B cell (primary cell): Measurements from ENCODE around the gene PLIN4. TPM values are rescaled to one million over a fixed set of nuclear protein-coding genes. Genes with fewer than 3 reads are reported as not detected.

Experiments
- ATAC-seq: fragments of 200-7000 bp; cut with Tn5 transposase; one replicate; pipeline ENCODE4 v1.10.0; 2021; ENCODE audit warnings: low read depth, mild to moderate bottlenecking, moderate number of reproducible peaks, moderate library complexity
- CTCF ChIA-PET: fragments of 350-600 bp; sonication (Branson Sonifier 250); formaldehyde crosslinking; loops from one replicate; lab custom pipeline; 2021; ENCODE audit warnings: antibody characterized with exemption, inconsistent platforms; lab: Charles Lee
- POLR2A ChIA-PET: fragments of 350-600 bp; sonication (Branson Sonifier 250); formaldehyde crosslinking; loops from one replicate; lab custom pipeline; 2021; ENCODE audit warnings: antibody characterized with exemption; lab: Charles Lee
- DNase-seq: peaks from one replicate; pipeline ENCODE4 v3.0.0; 2013
- H2AFZ ChIP-seq: 2 replicates; pipeline ENCODE4 v1.6.1; 2012; ENCODE audit warnings: mild to moderate bottlenecking, low read depth, low read length; ENCODE audit not compliant: insufficient read depth, poor library complexity, severe bottlenecking
- H3K27ac ChIP-seq, 2 donors: 1 replicate in 1 of 2; 2 replicates in 1 of 2; pipeline ENCODE4 v1.5.1; 2012 to 2013; ENCODE audit warnings: low read length in 2 of 2, mild to moderate bottlenecking in 2 of 2, moderate library complexity in 1 of 2
- H3K27me3 ChIP-seq, 4 experiments: fragments of 200-600 bp in 1 of 4; sonication (generic) in 1 of 4; replicated peaks in 1 of 4; 1 replicate in 2 of 4; 2 replicates in 2 of 4; pipeline versions ENCODE4 v1.6.1 to v1.7.0; 2013 to 2016; ENCODE audit warnings: low read length in 3 of 4, mild to moderate bottlenecking in 2 of 4, mixed read lengths in 1 of 4, moderate library complexity in 1 of 4; ENCODE audit not compliant: insufficient read depth in 4 of 4, control insufficient read depth in 3 of 4; ENCODE audit errors: control extremely low read depth in 1 of 4
- H3K36me3 ChIP-seq, 2 experiments: replicated peaks in 1 of 2; 1 replicate in 1 of 2; 2 replicates in 1 of 2; pipeline versions ENCODE4 v1.6.1 to v1.7.1; 2013; ENCODE audit warnings: low read length in 1 of 2; ENCODE audit not compliant: insufficient read depth in 2 of 2, control insufficient read depth in 1 of 2; ENCODE audit errors: control extremely low read depth in 1 of 2, extremely low read depth in 1 of 2
- H3K4me1 ChIP-seq, 2 donors: fragments of 200-600 bp in 1 of 2; sonication (generic) in 1 of 2; 1 replicate in 1 of 2; 2 replicates in 1 of 2; pipeline versions ENCODE4 v1.5.1 to v1.6.1; 2013 to 2017; ENCODE audit warnings: low read length in 2 of 2; ENCODE audit not compliant: control insufficient read depth in 2 of 2, insufficient read depth in 2 of 2
- H3K4me2 ChIP-seq: replicated peaks from 2 replicates; pipeline ENCODE3; 2012; ENCODE audit warnings: mild to moderate bottlenecking, low read depth, low read length; ENCODE audit not compliant: poor library complexity, severe bottlenecking
- H3K4me3 ChIP-seq, 5 experiments: fragments of 200-600 bp in 1 of 5; sonication (generic) in 1 of 5; 1 replicate in 3 of 5; 2 replicates in 2 of 5; pipeline versions ENCODE4 v1.5.1 to v1.7.0; 2011 to 2016; ENCODE audit warnings: low read length in 4 of 5, mild to moderate bottlenecking in 4 of 5, low read depth in 2 of 5, control low read depth in 1 of 5, moderate library complexity in 1 of 5; ENCODE audit not compliant: insufficient read depth in 1 of 5; ENCODE audit errors: control extremely low read depth in 1 of 5, extremely low read depth in 1 of 5
- H3K79me2 ChIP-seq: fragments of 200-600 bp; sonication (generic); one replicate; pipeline ENCODE4 v1.6.0; 2016; ENCODE audit warnings: low read length; ENCODE audit not compliant: control insufficient read depth, insufficient read depth
- H3K9ac ChIP-seq: fragments of 200-600 bp; sonication (generic); 2 replicates; pipeline ENCODE4 v1.6.1; 2017; ENCODE audit warnings: mild to moderate bottlenecking, low read length, moderate library complexity
- H3K9me3 ChIP-seq, 3 donors: one replicate each; pipeline versions ENCODE4 v1.6.1 to v1.7.1; 2013; ENCODE audit warnings: low read length in 2 of 3; ENCODE audit not compliant: control insufficient read depth in 2 of 3, insufficient read depth in 1 of 3; ENCODE audit errors: control extremely low read depth in 1 of 3
- H4K20me1 ChIP-seq: 2 replicates; pipeline ENCODE4 v1.6.0; 2012; ENCODE audit warnings: mild to moderate bottlenecking, low read length; ENCODE audit not compliant: insufficient read depth, control insufficient read depth, poor library complexity, severe bottlenecking
- H3K27ac Mint-ChIP-seq: one replicate; pipeline ENCODE4 v1.8.0; 2021; ENCODE audit warnings: mixed read lengths
- H3K27me3 Mint-ChIP-seq: one replicate; pipeline ENCODE4 v1.8.0; 2021; ENCODE audit warnings: mixed read lengths
- H3K4me1 Mint-ChIP-seq: one replicate; pipeline ENCODE4 v1.8.0; 2021; ENCODE audit warnings: mixed read lengths
- H3K4me3 Mint-ChIP-seq: one replicate; pipeline ENCODE4 v1.8.0; 2021; ENCODE audit warnings: mixed read lengths
- H3K9me3 Mint-ChIP-seq: one replicate; pipeline ENCODE4 v1.8.0; 2022; ENCODE audit warnings: mixed read lengths; ENCODE audit not compliant: insufficient read depth
- CTCF ChIP-seq: fragments of 200-600 bp; IDR thresholded peaks from one replicate; pipeline ENCODE4 v1.8.0; 2022; ENCODE audit warnings: antibody characterized with exemption, mild to moderate bottlenecking
- EZH2 ChIP-seq: IDR thresholded peaks from 2 replicates; pipeline ENCODE4 v1.6.1; 2012; ENCODE audit warnings: borderline replicate concordance, low read depth, mild to moderate bottlenecking, moderate library complexity, low read length; ENCODE audit not compliant: insufficient read depth, poor library complexity, severe bottlenecking
- WGBS: methylation state at CpG from one replicate; pipeline ENCODE4 v1.1.5; 2013; ENCODE audit warnings: missing lambda C conversion rate; ENCODE audit not compliant: insufficient coverage; 5-methylcytosine and 5-hydroxymethylcytosine counted together
- intact Hi-C: fragments of 100-400 bp; cut with micrococcal nuclease; formaldehyde crosslinking; loops from one replicate; pipeline ENCODE4 v1.10.0; 2022
- polyA plus RNA-seq: library from polyadenylated mRNA; depleted of rRNA; stranded (reverse); fragments of >200 nt; gene quantifications from 2 replicates; pipeline ENCODE4 v1.2.3, GENCODE V29; 2012
- total RNA-seq, 2 donors: library from RNA; stranded (reverse); fragments of 120-200 nt in 1 of 2; gene quantifications; 1 replicate in 1 of 2; 2 replicates in 1 of 2; pipeline versions ENCODE4 v1.2.3 to v1.2.4, GENCODE V29; 2013 to 2022

PLIN4 gene
- total and polyA plus RNA-seq, 2 donors (not counting 1 experiment from before 2014, with no cell fraction given) = 0.04 to 0.07 TPM

- H3K27ac Mint-ChIP-seq = no peak overlapping the region
- peaks cover 24% of the 10 kb centered on the region for H3K4me1 Mint-ChIP-seq
These were observed 64.8 kb downstream of the PLIN4 start for GRCh38 chr19:4453232-4454179.

More at GRCh38 chr19:4453232-4454179, 64.8 kb downstream of the PLIN4 start:
- Histone ChIP-seq H3K27me3 (no peaks in the 10 kb centered on the region), H2AFZ (no peak overlapping the region), H3K9ac (no peak overlapping the region), H3K36me3 (peaks cover 1 to 33% of the 10 kb centered on the region in 2 experiments), H3K27ac (no peak overlapping the region), H3K4me1 (peaks cover 9 to 19% of the 10 kb centered on the region in 2 donors), H4K20me1 (peaks cover 46% of the 10 kb centered on the region), H3K4me2 (no peak overlapping the region), H3K79me2 (peaks cover 18% of the 10 kb centered on the region), H3K9me3 (no peaks in the 10 kb centered on the region), H3K4me3 (no peak overlapping the region)
- ATAC-seq (no peak), DNase-seq (no peak)
- Mint-ChIP-seq H3K27me3 (no peaks in the 10 kb centered on the region), H3K9me3 (no peaks in the 10 kb centered on the region), H3K4me3 (no peak overlapping the region)
- ChIA-PET POLR2A (interaction anchor here (0.6 kb wide), 1 partner anchor 23 kb away, joined by 5 read pairs; no protein-coding TSS in a partner anchor), CTCF (interaction anchor here (0.5 kb wide), 1 partner anchor 11 kb away, joined by 3 read pairs; no protein-coding TSS in a partner anchor)
- intact Hi-C loops = no loop called here
- WGBS = 78% methylated on average over 34 of the region's 34 CpGs
- TF ChIP-seq EZH2 (no peak), CTCF (no peak)
